Right atrium auricular region (tissue), 2 donors: Measurements from ENCODE around the gene GNG7. TPM values are rescaled to one million over a fixed set of nuclear protein-coding genes. Genes with fewer than 3 reads are reported as not detected.

Experiments
- DNase-seq: peaks from one replicate; pipeline ENCODE4 v3.0.0-alpha.2; 2019; ENCODE audit warnings: low spot score
- H3K27ac ChIP-seq, 2 donors: fragments of 200-600 bp; sonication (generic); 1 replicate in 1 of 2; 2 replicates in 1 of 2; pipeline ENCODE4 v1.5.1; 2016 to 2019
- H3K27me3 ChIP-seq, 2 donors: fragments of 200-600 bp; sonication (generic); one replicate each; pipeline versions ENCODE4 v1.5.1 to v1.6.0; 2017 to 2019
- H3K36me3 ChIP-seq: fragments of 200-600 bp; sonication (generic); one replicate; pipeline ENCODE4 v1.5.1; 2016
- H3K4me1 ChIP-seq, 2 donors: fragments of 200-600 bp; sonication (generic); one replicate each; pipeline versions ENCODE4 v1.5.1 to v1.6.0; 2017 to 2019
- H3K4me3 ChIP-seq, 2 donors: fragments of 200-600 bp; sonication (generic); 1 replicate in 1 of 2; 2 replicates in 1 of 2; pipeline ENCODE4 v1.5.1; 2017 to 2019; ENCODE audit warnings: mild to moderate bottlenecking in 1 of 2, moderate library complexity in 1 of 2
- H3K9me3 ChIP-seq, 2 donors: fragments of 200-600 bp; sonication (generic); one replicate each; pipeline ENCODE4 v1.5.1; 2019
- CTCF ChIP-seq, 2 donors: fragments of 200-600 bp; sonication (generic); IDR thresholded peaks; one replicate each; pipeline ENCODE4 v1.5.1; 2019; ENCODE audit warnings: antibody characterized with exemption in 2 of 2
- total RNA-seq, 2 donors: library from RNA; depleted of rRNA; stranded (reverse); fragments of >200 nt; gene quantifications; one replicate each; pipeline ENCODE4 v1.1.0, GENCODE V29; 2016

GNG7 gene
- total RNA-seq, 2 donors from 2014 or later, result 18.0 to 22.8 TPM

- no peaks in the 10 kb centered on the region for H3K27me3 ChIP-seq
These were observed 929 bp downstream of the GNG7 start for GRCh38 chr19:2701361-2702169.

GRCh38 chr19:2700660-2701360, 1.7 kb downstream of the GNG7 start:
- DNase-seq, result no peak
- TF ChIP-seq CTCF (IDR thresholded peaks at IDR 0.05), result no peak
- Histone ChIP-seq H3K4me1 (peaks cover 0 to 21% of the 10 kb centered on the region in 2 donors), H3K27me3 (no peaks in the 10 kb centered on the region), H3K4me3 (no peak overlapping the region), H3K36me3 (no peaks in the 10 kb centered on the region), H3K9me3 (no peaks in the 10 kb centered on the region), H3K27ac (peak overlapping the region in 1 of 2 donors; percentile 77)

More at GRCh38 chr19:2701361-2702169, 929 bp downstream of the GNG7 start:
- DNase-seq, result no peak
- H3K9me3 ChIP-seq, result no peaks in the 10 kb centered on the region
- peak overlapping the region in 1 of 2 donors; percentile 77 for H3K27ac ChIP-seq
- TF ChIP-seq CTCF (IDR thresholded peaks at IDR 0.05), result no peak
- H3K4me3 ChIP-seq, result peak overlapping the region; percentile 53 to 69
- no peaks in the 10 kb centered on the region for H3K36me3 ChIP-seq
- H3K4me1 ChIP-seq, result peaks cover 0 to 21% of the 10 kb centered on the region in 2 donors

- H3K27me3 ChIP-seq, result no peaks in the 10 kb centered on the region
- no peak overlapping the region for H3K4me3 ChIP-seq
- H3K4me1 ChIP-seq, result peaks cover 0 to 33% of the 10 kb centered on the region in 2 donors
- no peaks in the 10 kb centered on the region for H3K36me3 ChIP-seq
- no peak for TF ChIP-seq CTCF (IDR thresholded peaks at IDR 0.05)
- DNase-seq, result no peak
- no peak overlapping the region for H3K27ac ChIP-seq
- H3K9me3 ChIP-seq, result no peaks in the 10 kb centered on the region
These were observed 2.9 kb downstream of the GNG7 start for GRCh38 chr19:2699413-2700140.

- Histone ChIP-seq H3K9me3 (no peaks in the 10 kb centered on the region), H3K27me3 (no peaks in the 10 kb centered on the region), H3K4me1 (peaks cover 0 to 22% of the 10 kb centered on the region in 2 donors), H3K4me3 (no peak overlapping the region), H3K36me3 (no peaks in the 10 kb centered on the region), H3K27ac (peak overlapping the region; percentile 83 to 94)
- DNase-seq, result no peak
- no peak for TF ChIP-seq CTCF (IDR thresholded peaks at IDR 0.05)
These were observed 8.3 kb downstream of the GNG7 start for GRCh38 chr19:2694196-2694595.

- H3K27ac ChIP-seq, result peak overlapping the region; percentile 83 to 94
These were observed 8.9 kb downstream of the GNG7 start for GRCh38 chr19:2693492-2694160.

More at GRCh38 chr19:2693492-2694160, 8.9 kb downstream of the GNG7 start:
- H3K36me3 ChIP-seq, result no peaks in the 10 kb centered on the region
- H3K4me3 ChIP-seq, result no peak overlapping the region
- no peaks in the 10 kb centered on the region for H3K9me3 ChIP-seq
- H3K4me1 ChIP-seq, result peaks cover 0 to 22% of the 10 kb centered on the region in 2 donors
- DNase-seq, result no peak
- TF ChIP-seq CTCF (IDR thresholded peaks at IDR 0.05), result no peak
- no peaks in the 10 kb centered on the region for H3K27me3 ChIP-seq
